KMS-11 (cell line): ENCODE data around the gene GALNT17.

Experiments
- H2AFZ ChIP-seq: fragments of 200-600 bp; sonication (generic); 2 replicates; pipeline ENCODE4 v1.6.1; 2016; ENCODE audit warnings: antibody characterized with exemption, mixed run types, low read depth
- H3K27ac ChIP-seq: fragments of 200-600 bp; sonication (generic); 2 replicates; pipeline ENCODE4 v1.6.1; 2016; ENCODE audit warnings: mild to moderate bottlenecking, mixed run types
- H3K27me3 ChIP-seq: fragments of 200-600 bp; sonication (generic); 2 replicates; pipeline ENCODE4 v1.6.1; 2017; ENCODE audit warnings: mild to moderate bottlenecking, low read depth, mixed run types, moderate library complexity; ENCODE audit not compliant: insufficient read depth
- H3K36me3 ChIP-seq: fragments of 200-600 bp; sonication (generic); 2 replicates; pipeline ENCODE4 v1.6.1; 2017; ENCODE audit warnings: mild to moderate bottlenecking, mixed run types; ENCODE audit not compliant: insufficient read depth
- H3K4me1 ChIP-seq: fragments of 200-600 bp; sonication (generic); 2 replicates; pipeline ENCODE4 v1.6.1; 2016; ENCODE audit warnings: mild to moderate bottlenecking, low read depth, mixed run types; ENCODE audit not compliant: poor library complexity, severe bottlenecking
- H3K4me2 ChIP-seq: fragments of 200-600 bp; sonication (generic); 2 replicates; pipeline ENCODE4 v1.7.0; 2016; ENCODE audit warnings: mild to moderate bottlenecking, mixed run types
- H3K4me3 ChIP-seq: fragments of 200-600 bp; sonication (generic); IDR thresholded peaks from 2 replicates; pipeline ENCODE4 v1.6.1; 2017; ENCODE audit warnings: low read depth, low read length, mixed read lengths; ENCODE audit not compliant: insufficient read depth
- H3K79me2 ChIP-seq: fragments of 200-600 bp; sonication (generic); 2 replicates; pipeline ENCODE4 v1.6.1; 2016; ENCODE audit warnings: low read depth, mixed run types; ENCODE audit not compliant: insufficient read depth
- H3K9ac ChIP-seq: fragments of 200-600 bp; sonication (generic); 2 replicates; pipeline ENCODE4 v1.6.1; 2016; ENCODE audit warnings: mild to moderate bottlenecking, mixed run types
- H4K20me1 ChIP-seq: fragments of 200-600 bp; sonication (generic); 2 replicates; pipeline ENCODE4 v1.6.1; 2016; ENCODE audit warnings: mild to moderate bottlenecking, mixed run types; ENCODE audit not compliant: insufficient read depth
- CTCF ChIP-seq: fragments of 200-600 bp; sonication (generic); conservative IDR thresholded peaks from 2 replicates; pipeline ENCODE4 v1.6.1; 2017; ENCODE audit warnings: low read depth, mild to moderate bottlenecking, antibody characterized with exemption, low read length, moderate library complexity, mixed read lengths

GALNT17 gene

GRCh38 chr7:71411475-71411874 lies 279.5 kb downstream of the GALNT17 start:
- no peak overlapping the region for H3K4me2 ChIP-seq
- no peaks in the 10 kb centered on the region for H4K20me1 ChIP-seq
- no peaks in the 10 kb centered on the region for H3K79me2 ChIP-seq
- H3K36me3 ChIP-seq, result no peaks in the 10 kb centered on the region
- no peak overlapping the region for H3K27ac ChIP-seq
- no peak for TF ChIP-seq CTCF
- no peak overlapping the region for H3K9ac ChIP-seq
- H3K27me3 ChIP-seq, result no peaks in the 10 kb centered on the region
- no peak overlapping the region for H3K4me3 ChIP-seq
- no peaks in the 10 kb centered on the region for H3K4me1 ChIP-seq
- no peak overlapping the region for H2AFZ ChIP-seq

- no peaks in the 10 kb centered on the region for H3K36me3 ChIP-seq
- H3K4me3 ChIP-seq, result no peak overlapping the region
- H4K20me1 ChIP-seq, result no peaks in the 10 kb centered on the region
- no peak overlapping the region for H3K4me2 ChIP-seq
- no peak overlapping the region for H2AFZ ChIP-seq
- H3K9ac ChIP-seq, result no peak overlapping the region
- H3K27me3 ChIP-seq, result no peaks in the 10 kb centered on the region
- H3K27ac ChIP-seq, result no peak overlapping the region
- H3K79me2 ChIP-seq, result no peaks in the 10 kb centered on the region
- H3K4me1 ChIP-seq, result no peaks in the 10 kb centered on the region
- TF ChIP-seq CTCF, result no peak
These were observed 282.5 kb downstream of the GALNT17 start for GRCh38 chr7:71414490-71414889.

GRCh38 chr7:71419546-71420337 lies 287.8 kb downstream of the GALNT17 start:
- H3K4me2 ChIP-seq, result no peak overlapping the region
- H3K27me3 ChIP-seq, result no peaks in the 10 kb centered on the region
- H3K27ac ChIP-seq, result no peak overlapping the region
- no peak overlapping the region for H3K9ac ChIP-seq
- no peak overlapping the region for H2AFZ ChIP-seq
- no peaks in the 10 kb centered on the region for H3K79me2 ChIP-seq
- no peak for TF ChIP-seq CTCF
- H4K20me1 ChIP-seq, result no peaks in the 10 kb centered on the region
- no peaks in the 10 kb centered on the region for H3K4me1 ChIP-seq
- no peaks in the 10 kb centered on the region for H3K36me3 ChIP-seq
- no peak overlapping the region for H3K4me3 ChIP-seq

GRCh38 chr7:71422104-71422503 lies 290.2 kb downstream of the GALNT17 start:
- H3K27ac ChIP-seq, result no peak overlapping the region
- H3K9ac ChIP-seq, result no peak overlapping the region
- no peak for TF ChIP-seq CTCF
- H2AFZ ChIP-seq, result no peak overlapping the region
- no peaks in the 10 kb centered on the region for H3K36me3 ChIP-seq
- no peaks in the 10 kb centered on the region for H4K20me1 ChIP-seq
- no peak overlapping the region for H3K4me2 ChIP-seq
- no peak overlapping the region for H3K4me3 ChIP-seq
- no peaks in the 10 kb centered on the region for H3K79me2 ChIP-seq
- H3K4me1 ChIP-seq, result no peaks in the 10 kb centered on the region
- H3K27me3 ChIP-seq, result no peaks in the 10 kb centered on the region
